ENCODE measurements around the gene KIF2C. TPM values are rescaled to one million over a fixed set of nuclear protein-coding genes. Genes with fewer than 3 reads are reported as not detected.

The KIF2C gene
- total and polyA plus RNA-seq, 2 donors (not counting 1 experiment from before 2014, with no cell fraction given) = 9.2 to 9.9 TPM

DNA sequence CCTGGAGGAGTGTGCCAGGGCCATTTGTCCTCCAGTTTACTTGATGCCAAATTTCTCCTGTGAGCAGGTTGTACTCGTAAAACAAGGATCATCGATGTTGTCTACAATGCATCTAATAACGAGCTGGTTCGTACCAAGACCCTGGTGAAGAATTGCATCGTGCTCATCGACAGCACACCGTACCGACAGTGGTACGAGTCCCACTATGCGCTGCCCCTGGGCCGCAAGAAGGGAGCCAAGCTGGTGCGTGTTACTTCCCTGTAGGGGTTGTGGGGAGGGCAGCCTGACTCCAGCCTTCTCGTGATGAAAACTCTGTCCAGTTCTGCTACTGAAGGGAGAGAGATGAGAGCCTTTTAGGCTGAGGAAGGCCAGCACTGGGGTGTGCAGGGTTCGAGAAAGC is 37.9 kb downstream of the KIF2C start:
- Histone ChIP-seq H3K79me2 (ENCODE audit: control insufficient read depth, insufficient read depth, low read length) (peaks cover 34% of the 10 kb centered on the region), H3K4me3 (replicated peaks in 1 of 4; ENCODE audit: control extremely low read depth in 1 of 4, insufficient read depth in 1 of 4, low read depth in 3 of 4, low read length in 4 of 4) (peak overlapping the region in 3 of 4 experiments; percentile 74 to 95 (median 79)), H3K27ac (ENCODE audit: insufficient read depth, low read length) (no peak overlapping the region)

DNA sequence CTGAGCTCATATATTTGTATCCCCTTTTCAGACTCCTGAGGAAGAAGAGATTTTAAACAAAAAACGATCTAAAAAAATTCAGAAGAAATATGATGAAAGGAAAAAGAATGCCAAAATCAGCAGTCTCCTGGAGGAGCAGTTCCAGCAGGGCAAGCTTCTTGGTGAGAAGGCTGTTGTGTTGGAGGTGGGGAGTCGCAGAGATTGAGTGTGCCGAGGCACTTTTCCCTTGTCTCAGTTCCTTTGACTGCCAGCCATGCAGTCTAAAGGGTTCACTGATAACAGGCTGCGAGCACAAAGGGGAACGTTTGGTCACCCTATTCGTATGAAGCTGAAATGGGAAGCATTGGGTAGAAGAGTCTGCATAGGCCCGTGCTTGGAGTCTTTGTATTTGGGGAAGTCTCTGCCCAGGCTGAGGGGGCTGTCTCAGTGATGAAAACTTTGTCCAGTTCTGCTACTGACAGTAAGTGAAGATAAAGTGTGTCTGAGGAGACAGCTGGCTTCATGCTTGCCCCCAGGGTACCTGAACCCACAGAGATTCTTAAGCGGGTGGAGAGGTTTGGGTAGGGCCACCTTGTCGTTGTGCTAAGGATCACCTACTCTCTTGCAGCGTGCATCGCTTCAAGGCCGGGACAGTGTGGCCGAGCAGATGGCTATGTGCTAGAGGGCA is 38.5 kb downstream of the KIF2C start:
- Histone ChIP-seq H3K36me3 (ENCODE audit: control insufficient read depth, insufficient read depth, low read length) (peaks cover 22% of the 10 kb centered on the region), H2AFZ (ENCODE audit: low read length) (no peak overlapping the region), H3K4me1 (ENCODE audit: control insufficient read depth, extremely low read depth, insufficient read depth, low read length) (peaks cover 2% of the 10 kb centered on the region), H4K20me1 (ENCODE audit: control insufficient read depth, extremely low read depth, insufficient read depth, low read length) (no peaks in the 10 kb centered on the region), H3K9me3 (ENCODE audit: control insufficient read depth, insufficient read depth, low read depth, low read length) (no peaks in the 10 kb centered on the region), H3K27ac (ENCODE audit: insufficient read depth, low read length) (no peak overlapping the region), H3K9ac (ENCODE audit: insufficient read depth, low read length) (no peak overlapping the region), H3K27me3 (ENCODE audit: control insufficient read depth, insufficient read depth, low read length) (no peaks in the 10 kb centered on the region), H3K4me3 (replicated peaks in 1 of 4; ENCODE audit: control extremely low read depth in 1 of 4, insufficient read depth in 1 of 4, low read depth in 3 of 4, low read length in 4 of 4) (peak overlapping the region in 2 of 4 experiments; percentile 79 to 95), H3K79me2 (ENCODE audit: control insufficient read depth, insufficient read depth, low read length) (peaks cover 34% of the 10 kb centered on the region), H3K4me2 (ENCODE audit: extremely low read depth, insufficient read depth, low read length) (peak overlapping the region; percentile 80)
- TF ChIP-seq, protein P1, sequence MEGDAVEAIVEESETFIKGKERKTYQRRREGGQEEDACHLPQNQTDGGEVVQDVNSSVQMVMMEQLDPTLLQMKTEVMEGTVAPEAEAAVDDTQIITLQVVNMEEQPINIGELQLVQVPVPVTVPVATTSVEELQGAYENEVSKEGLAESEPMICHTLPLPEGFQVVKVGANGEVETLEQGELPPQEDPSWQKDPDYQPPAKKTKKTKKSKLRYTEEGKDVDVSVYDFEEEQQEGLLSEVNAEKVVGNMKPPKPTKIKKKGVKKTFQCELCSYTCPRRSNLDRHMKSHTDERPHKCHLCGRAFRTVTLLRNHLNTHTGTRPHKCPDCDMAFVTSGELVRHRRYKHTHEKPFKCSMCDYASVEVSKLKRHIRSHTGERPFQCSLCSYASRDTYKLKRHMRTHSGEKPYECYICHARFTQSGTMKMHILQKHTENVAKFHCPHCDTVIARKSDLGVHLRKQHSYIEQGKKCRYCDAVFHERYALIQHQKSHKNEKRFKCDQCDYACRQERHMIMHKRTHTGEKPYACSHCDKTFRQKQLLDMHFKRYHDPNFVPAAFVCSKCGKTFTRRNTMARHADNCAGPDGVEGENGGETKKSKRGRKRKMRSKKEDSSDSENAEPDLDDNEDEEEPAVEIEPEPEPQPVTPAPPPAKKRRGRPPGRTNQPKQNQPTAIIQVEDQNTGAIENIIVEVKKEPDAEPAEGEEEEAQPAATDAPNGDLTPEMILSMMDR (conservative IDR thresholded peaks at IDR 0.05 in 1 of 2, IDR thresholded peaks at IDR 0.05 in 1 of 2; ENCODE audit: low read depth in 1 of 2, low read length in 2 of 2) = no peak
- no peak for TF ChIP-seq EZH2 (IDR thresholded peaks at IDR 0.05; ENCODE audit: low read length, missing control alignments)
- no peak for DNase-seq (ENCODE audit: low read depth in 2 of 2)

More for the DNA sequence above, 37.9 kb downstream of the KIF2C start:
- no peak overlapping the region for H2AFZ ChIP-seq (ENCODE audit: low read length)
- TF ChIP-seq, protein P1 (conservative IDR thresholded peaks at IDR 0.05 in 1 of 2, IDR thresholded peaks at IDR 0.05 in 1 of 2; ENCODE audit: low read depth in 1 of 2, low read length in 2 of 2) = no peak
- no peak for DNase-seq (ENCODE audit: low read depth in 2 of 2)
- no peak overlapping the region for H3K9ac ChIP-seq (ENCODE audit: insufficient read depth, low read length)
- no peaks in the 10 kb centered on the region for H3K9me3 ChIP-seq (ENCODE audit: control insufficient read depth, insufficient read depth, low read depth, low read length)
- peaks cover 22% of the 10 kb centered on the region for H3K36me3 ChIP-seq (ENCODE audit: control insufficient read depth, insufficient read depth, low read length)
- H3K27me3 ChIP-seq (ENCODE audit: control insufficient read depth, insufficient read depth, low read length) = no peaks in the 10 kb centered on the region
- peak overlapping the region; percentile 80 for H3K4me2 ChIP-seq (ENCODE audit: extremely low read depth, insufficient read depth, low read length)
- no peaks in the 10 kb centered on the region for H4K20me1 ChIP-seq (ENCODE audit: control insufficient read depth, extremely low read depth, insufficient read depth, low read length)
- peaks cover 2% of the 10 kb centered on the region for H3K4me1 ChIP-seq (ENCODE audit: control insufficient read depth, extremely low read depth, insufficient read depth, low read length)

DNA sequence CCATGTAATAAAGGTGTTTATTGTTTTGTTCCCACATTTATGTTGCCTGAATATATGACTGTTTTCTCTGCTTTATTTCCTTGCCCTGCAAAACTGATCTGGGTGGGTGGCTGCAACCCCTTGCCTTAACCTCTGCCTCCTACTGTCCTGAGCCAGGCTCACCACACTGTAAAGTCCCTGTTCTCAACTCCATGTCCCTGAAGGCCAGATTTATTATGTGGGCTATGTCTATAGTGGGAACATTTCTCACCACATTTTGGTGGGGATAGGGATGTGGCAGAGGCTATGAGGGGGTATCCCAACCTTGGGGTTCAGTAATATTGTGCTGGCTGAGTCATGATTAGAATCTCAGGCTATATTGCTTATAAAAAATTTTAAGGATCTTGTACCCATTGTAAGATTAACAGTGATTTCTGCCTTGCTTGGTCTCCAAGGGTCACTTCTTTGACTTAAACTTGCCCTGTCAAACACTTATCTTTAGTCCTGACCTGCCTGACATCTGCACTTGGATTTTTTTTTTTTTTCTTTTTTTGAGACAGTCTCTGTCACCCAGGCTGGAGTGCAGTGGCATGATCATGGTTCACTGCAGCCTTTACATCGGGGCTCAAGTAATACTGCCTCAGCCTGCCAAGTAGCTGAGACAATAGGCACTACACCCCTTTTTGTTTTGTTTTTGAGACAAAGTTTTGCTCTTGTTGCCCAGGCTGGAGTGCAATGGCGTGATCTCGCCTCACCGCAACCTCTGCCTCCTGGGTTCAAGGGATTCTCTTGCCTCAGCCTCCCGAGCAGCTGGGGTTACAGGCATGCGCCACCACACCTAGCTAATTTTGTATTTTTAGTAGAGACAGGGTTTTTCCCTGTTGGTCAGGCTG is 39.3 kb downstream of the KIF2C start:
- H3K4me3 ChIP-seq (replicated peaks in 1 of 4; ENCODE audit: control extremely low read depth in 1 of 4, insufficient read depth in 1 of 4, low read depth in 3 of 4, low read length in 4 of 4) = peak overlapping the region in 1 of 4 experiments; percentile 14
- H4K20me1 ChIP-seq (ENCODE audit: control insufficient read depth, extremely low read depth, insufficient read depth, low read length) = no peaks in the 10 kb centered on the region
- H3K36me3 ChIP-seq (ENCODE audit: control insufficient read depth, insufficient read depth, low read length) = peaks cover 22% of the 10 kb centered on the region
- TF ChIP-seq, protein P1 (conservative IDR thresholded peaks at IDR 0.05 in 1 of 2, IDR thresholded peaks at IDR 0.05 in 1 of 2; ENCODE audit: low read depth in 1 of 2, low read length in 2 of 2) = no peak
- no peak for TF ChIP-seq EZH2 (IDR thresholded peaks at IDR 0.05; ENCODE audit: low read length, missing control alignments)
- H3K9ac ChIP-seq (ENCODE audit: insufficient read depth, low read length) = no peak overlapping the region
- peaks cover 34% of the 10 kb centered on the region for H3K79me2 ChIP-seq (ENCODE audit: control insufficient read depth, insufficient read depth, low read length)
- no peaks in the 10 kb centered on the region for H3K9me3 ChIP-seq (ENCODE audit: control insufficient read depth, insufficient read depth, low read depth, low read length)
- H3K27ac ChIP-seq (ENCODE audit: insufficient read depth, low read length) = no peak overlapping the region
- DNase-seq (ENCODE audit: low read depth in 2 of 2) = no peak
- peaks cover 6% of the 10 kb centered on the region for H3K4me1 ChIP-seq (ENCODE audit: control insufficient read depth, extremely low read depth, insufficient read depth, low read length)
- H3K4me2 ChIP-seq (ENCODE audit: extremely low read depth, insufficient read depth, low read length) = no peak overlapping the region
- no peak overlapping the region for H2AFZ ChIP-seq (ENCODE audit: low read length)
- no peaks in the 10 kb centered on the region for H3K27me3 ChIP-seq (ENCODE audit: control insufficient read depth, insufficient read depth, low read length)
